Loucy (cell line): ENCODE data around the gene PLEKHB2.

Experiments used
- H2AFZ ChIP-seq: fragments of 200-600 bp; sonication (generic); 2 replicates; pipeline ENCODE4 v1.6.0; 2016; ENCODE audit warnings: antibody characterized with exemption, mild to moderate bottlenecking, low read length, moderate library complexity
- H3F3A ChIP-seq: fragments of 200-600 bp; 2 replicates; pipeline ENCODE4 v1.6.0; 2016; ENCODE audit warnings: antibody characterized with exemption, low read depth, mild to moderate bottlenecking
- H3K27me3 ChIP-seq: fragments of 200-600 bp; sonication (generic); 2 replicates; pipeline ENCODE4 v1.6.1; 2014; ENCODE audit warnings: low read length, mild to moderate bottlenecking; ENCODE audit not compliant: insufficient read depth, poor library complexity, severe bottlenecking
- H3K36me3 ChIP-seq: fragments of 200-600 bp; sonication (generic); 2 replicates; pipeline ENCODE4 v1.6.1; 2016; ENCODE audit warnings: low read length; ENCODE audit not compliant: insufficient read depth
- H3K4me1 ChIP-seq: fragments of 200-600 bp; sonication (generic); 2 replicates; pipeline ENCODE4 v1.5.1; 2014; ENCODE audit warnings: low read length, mild to moderate bottlenecking; ENCODE audit not compliant: insufficient read depth, poor library complexity, severe bottlenecking
- H3K4me2 ChIP-seq: fragments of 200-600 bp; sonication (generic); 2 replicates; pipeline ENCODE4 v1.6.0; 2014; ENCODE audit warnings: antibody characterized with exemption, low read length, low read depth, mild to moderate bottlenecking; ENCODE audit not compliant: poor library complexity, severe bottlenecking
- H3K4me3 ChIP-seq: fragments of 200-600 bp; sonication (generic); 2 replicates; pipeline ENCODE4 v1.5.1; 2014; ENCODE audit warnings: low read length, mild to moderate bottlenecking, mixed read lengths; ENCODE audit not compliant: poor library complexity, severe bottlenecking
- H3K79me2 ChIP-seq: fragments of 200-600 bp; sonication (generic); 2 replicates; pipeline ENCODE4 v1.6.1; 2014; ENCODE audit warnings: low read length; ENCODE audit not compliant: insufficient read depth
- H3K9ac ChIP-seq: fragments of 200-600 bp; sonication (generic); 2 replicates; pipeline ENCODE4 v1.6.0; 2014; ENCODE audit warnings: mild to moderate bottlenecking, low read depth, low read length, moderate library complexity; ENCODE audit not compliant: poor library complexity, severe bottlenecking
- H3K9me2 ChIP-seq: fragments of 200-600 bp; sonication (generic); replicated peaks from 2 replicates; pipeline ENCODE4 v1.6.1; 2016; ENCODE audit warnings: low read depth, low read length, mixed read lengths
- H3K9me3 ChIP-seq: fragments of 200-600 bp; sonication (generic); 2 replicates; pipeline ENCODE4 v1.6.1; 2014; ENCODE audit warnings: mild to moderate bottlenecking, antibody characterized with exemption, low read length, low read depth; ENCODE audit not compliant: insufficient read depth
- H4K20me1 ChIP-seq: fragments of 200-600 bp; sonication (generic); 2 replicates; pipeline ENCODE4 v1.6.0; 2014; ENCODE audit warnings: antibody characterized with exemption, low read length, mild to moderate bottlenecking; ENCODE audit not compliant: insufficient read depth, poor library complexity, severe bottlenecking
- CTCF ChIP-seq: fragments of 200-600 bp; sonication (generic); conservative IDR thresholded peaks from 2 replicates; pipeline ENCODE4 v1.5.1; 2014; ENCODE audit warnings: mild to moderate bottlenecking, antibody characterized with exemption, low read length
- EZH2phosphoT487 ChIP-seq: fragments of 200-600 bp; IDR thresholded peaks from 2 replicates; pipeline ENCODE4 v1.6.1; 2018; ENCODE audit warnings: antibody characterized with exemption, mild to moderate bottlenecking, moderate library complexity, borderline replicate concordance

PLEKHB2 gene

GRCh38 chr2:131153529-131153928 lies 48.4 kb downstream of the PLEKHB2 start:
- Histone ChIP-seq H3K9me3 (no peaks in the 10 kb centered on the region), H2AFZ (peak overlapping the region; percentile 66; the same call in 1 of the 2 replicates), H3K79me2 (no peaks in the 10 kb centered on the region), H3K27me3 (no peaks in the 10 kb centered on the region), H3K9me2 (no peaks in the 10 kb centered on the region), H3K4me1 (no peaks in the 10 kb centered on the region), H4K20me1 (no peaks in the 10 kb centered on the region), H3K9ac (no peak overlapping the region), H3K4me3 (no peak overlapping the region), H3F3A (no peaks in the 10 kb centered on the region), H3K36me3 (peaks cover 25% of the 10 kb centered on the region; the same call in 1 of the 2 replicates), H3K4me2 (no peak overlapping the region)
- no peak for TF ChIP-seq CTCF
- TF ChIP-seq EZH2phosphoT487, result no peak

- no peaks in the 10 kb centered on the region for H4K20me1 ChIP-seq
- no peak overlapping the region for H3K4me3 ChIP-seq
- H3K9me3 ChIP-seq, result no peaks in the 10 kb centered on the region
- no peak overlapping the region for H3K9ac ChIP-seq
- H2AFZ ChIP-seq, result peak overlapping the region; percentile 66; the same call in 1 of the 2 replicates
- H3K27me3 ChIP-seq, result no peaks in the 10 kb centered on the region
- H3K4me2 ChIP-seq, result no peak overlapping the region
- no peak for TF ChIP-seq EZH2phosphoT487
- peak; percentile 89 for TF ChIP-seq CTCF
- no peaks in the 10 kb centered on the region for H3K9me2 ChIP-seq
- H3K4me1 ChIP-seq, result no peaks in the 10 kb centered on the region
- no peaks in the 10 kb centered on the region for H3K79me2 ChIP-seq
- H3K36me3 ChIP-seq, result peaks cover 19% of the 10 kb centered on the region; the same call in 1 of the 2 replicates
- H3F3A ChIP-seq, result no peaks in the 10 kb centered on the region
Observed at GRCh38 chr2:131154071-131154531, 49.0 kb downstream of the PLEKHB2 start.

GRCh38 chr2:131154647-131155046 lies 49.5 kb downstream of the PLEKHB2 start:
- H3K4me1 ChIP-seq, result no peaks in the 10 kb centered on the region
- H3K79me2 ChIP-seq, result no peaks in the 10 kb centered on the region
- no peaks in the 10 kb centered on the region for H3K9me2 ChIP-seq
- no peak overlapping the region for H2AFZ ChIP-seq
- no peak for TF ChIP-seq EZH2phosphoT487
- TF ChIP-seq CTCF, result no peak
- no peaks in the 10 kb centered on the region for H3K27me3 ChIP-seq
- H3K9ac ChIP-seq, result no peak overlapping the region
- no peaks in the 10 kb centered on the region for H4K20me1 ChIP-seq
- H3K36me3 ChIP-seq, result peaks cover 14% of the 10 kb centered on the region; the same call in 1 of the 2 replicates
- H3F3A ChIP-seq, result no peaks in the 10 kb centered on the region
- H3K9me3 ChIP-seq, result no peaks in the 10 kb centered on the region
- H3K4me2 ChIP-seq, result no peak overlapping the region
- no peak overlapping the region for H3K4me3 ChIP-seq
